ENCODE data around the gene BICRA. TPM values are rescaled to one million over a fixed set of nuclear protein-coding genes. Genes with fewer than 3 reads are reported as not detected.

Gene BICRA
- total and polyA plus RNA-seq, 4 donors: 6.1 to 16.1 (median 6.7) TPM

DNA sequence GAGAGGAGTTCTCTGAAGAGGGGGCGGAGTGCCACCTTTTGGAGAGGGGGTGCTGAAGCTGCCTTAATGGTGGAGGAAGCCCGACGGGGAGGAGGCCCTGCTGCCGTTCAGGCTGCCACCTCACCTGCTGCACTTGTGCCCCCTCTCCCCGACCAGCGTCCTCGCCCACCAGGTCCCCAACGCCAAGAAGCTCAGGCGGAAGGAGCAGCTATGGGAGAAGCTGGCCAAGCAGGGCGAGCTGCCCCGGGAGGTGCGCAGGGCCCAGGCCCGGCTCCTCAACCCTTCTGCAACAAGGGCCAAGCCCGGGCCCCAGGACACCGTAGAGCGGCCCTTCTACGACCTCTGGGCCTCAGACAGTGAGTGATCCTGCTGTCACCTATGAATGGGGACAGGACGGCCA, 141.8 kb downstream of the BICRA start:
- no peaks in the 10 kb centered on the region for H3K27me3 ChIP-seq (ENCODE audit: control insufficient read depth in 3 of 3, insufficient read depth in 3 of 3, low read length in 2 of 3)
- WGBS, 2 donors: 94 to 97% methylated on average over 18 of the region's 18 CpGs
- peaks cover 0 to 9% (median 0%) of the 10 kb centered on the region in 5 donors for H3K4me1 ChIP-seq (ENCODE audit: control insufficient read depth in 5 of 5, insufficient read depth in 5 of 5, low read length in 5 of 5)
- H3K9ac ChIP-seq (ENCODE audit: insufficient read depth in 1 of 2, low read length in 2 of 2): no peak overlapping the region
- DNase-seq (no peak), ATAC-seq (ENCODE audit: insufficient read depth, low FRiP score) (no peak)
- H3K36me3 ChIP-seq (ENCODE audit: control insufficient read depth in 4 of 4, insufficient read depth in 4 of 4, low read length in 4 of 4): peaks cover 24 to 73% (median 39%) of the 10 kb centered on the region in 4 donors
- no peak overlapping the region for H3K4me3 ChIP-seq
- H3K27ac ChIP-seq (ENCODE audit: low read depth in 1 of 2, low read length in 1 of 2): no peak overlapping the region
- TF ChIP-seq, protein P1, sequence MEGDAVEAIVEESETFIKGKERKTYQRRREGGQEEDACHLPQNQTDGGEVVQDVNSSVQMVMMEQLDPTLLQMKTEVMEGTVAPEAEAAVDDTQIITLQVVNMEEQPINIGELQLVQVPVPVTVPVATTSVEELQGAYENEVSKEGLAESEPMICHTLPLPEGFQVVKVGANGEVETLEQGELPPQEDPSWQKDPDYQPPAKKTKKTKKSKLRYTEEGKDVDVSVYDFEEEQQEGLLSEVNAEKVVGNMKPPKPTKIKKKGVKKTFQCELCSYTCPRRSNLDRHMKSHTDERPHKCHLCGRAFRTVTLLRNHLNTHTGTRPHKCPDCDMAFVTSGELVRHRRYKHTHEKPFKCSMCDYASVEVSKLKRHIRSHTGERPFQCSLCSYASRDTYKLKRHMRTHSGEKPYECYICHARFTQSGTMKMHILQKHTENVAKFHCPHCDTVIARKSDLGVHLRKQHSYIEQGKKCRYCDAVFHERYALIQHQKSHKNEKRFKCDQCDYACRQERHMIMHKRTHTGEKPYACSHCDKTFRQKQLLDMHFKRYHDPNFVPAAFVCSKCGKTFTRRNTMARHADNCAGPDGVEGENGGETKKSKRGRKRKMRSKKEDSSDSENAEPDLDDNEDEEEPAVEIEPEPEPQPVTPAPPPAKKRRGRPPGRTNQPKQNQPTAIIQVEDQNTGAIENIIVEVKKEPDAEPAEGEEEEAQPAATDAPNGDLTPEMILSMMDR (IDR thresholded peaks at IDR 0.05; ENCODE audit: control extremely low read depth, extremely low read depth): no peak
- H3K9me3 ChIP-seq (ENCODE audit: control insufficient read depth in 4 of 4, insufficient read depth in 3 of 4, low read length in 3 of 4): no peaks in the 10 kb centered on the region

DNA sequence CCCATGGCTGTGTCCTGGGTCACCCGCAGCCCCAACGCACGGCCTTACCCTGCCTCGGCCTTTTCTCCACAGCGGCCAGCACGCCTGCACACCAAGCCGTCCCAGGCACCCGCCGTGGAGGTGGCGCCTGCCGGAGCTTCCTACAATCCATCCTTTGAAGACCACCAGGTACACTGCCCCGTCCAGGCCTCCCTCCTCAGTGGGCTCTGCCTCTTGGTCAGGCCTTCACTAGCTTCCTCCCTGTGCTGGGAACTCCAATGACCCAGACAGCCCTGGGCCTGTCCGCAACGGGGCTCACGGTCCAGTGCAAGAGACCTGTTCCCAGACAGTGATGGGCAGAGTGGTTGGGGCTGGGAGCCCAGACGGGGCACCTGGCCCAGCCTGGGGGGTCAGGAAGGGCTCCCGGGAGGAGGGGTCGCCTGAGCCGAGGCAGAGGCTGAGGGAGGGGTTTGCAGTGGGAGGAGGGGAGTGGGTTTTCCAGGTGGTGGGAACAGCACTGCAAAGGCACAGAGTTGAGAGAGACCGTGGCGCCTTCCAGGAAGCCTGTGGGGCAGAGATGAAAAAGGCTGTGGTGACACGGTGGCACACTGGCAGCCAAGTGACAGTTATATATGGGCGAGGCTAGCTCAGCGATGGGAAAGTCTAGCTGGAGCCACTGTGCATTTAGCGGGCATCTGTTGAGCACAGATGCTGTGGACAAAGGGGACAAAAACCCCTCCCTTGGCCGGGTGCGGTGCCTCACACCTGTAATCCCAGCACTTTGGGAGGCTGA, 143.7 kb downstream of the BICRA start:
- ATAC-seq (ENCODE audit: insufficient read depth, low FRiP score): no peak
- Histone ChIP-seq H3K9me3 (ENCODE audit: control insufficient read depth in 4 of 4, insufficient read depth in 3 of 4, low read length in 3 of 4) (no peaks in the 10 kb centered on the region), H3K4me1 (ENCODE audit: control insufficient read depth in 5 of 5, insufficient read depth in 5 of 5, low read length in 5 of 5) (peaks cover 0 to 4% (median 0%) of the 10 kb centered on the region in 5 donors), H3K4me3 (no peak overlapping the region), H3K27me3 (ENCODE audit: control insufficient read depth in 3 of 3, insufficient read depth in 3 of 3, low read length in 2 of 3) (no peaks in the 10 kb centered on the region), H3K27ac (ENCODE audit: low read depth in 1 of 2, low read length in 1 of 2) (no peak overlapping the region), H3K9ac (ENCODE audit: insufficient read depth in 1 of 2, low read length in 2 of 2) (no peak overlapping the region), H3K36me3 (ENCODE audit: control insufficient read depth in 4 of 4, insufficient read depth in 4 of 4, low read length in 4 of 4) (peaks cover 26 to 86% (median 47%) of the 10 kb centered on the region in 4 donors)
- TF ChIP-seq, protein P1 (IDR thresholded peaks at IDR 0.05; ENCODE audit: control extremely low read depth, extremely low read depth): no peak
- WGBS, 2 donors: 88 to 95% methylated on average over 26 to 27 of the region's 27 CpGs
- DNase-seq: no peak

Small RNAs within 50 kb of the gene (small RNA-seq; reads per million reads assigned to genes)
- not detected for gene RN7SL322P (ENCODE audit: low replicate concordance)

Other genes with a start within 250 kb of the BICRA start
- gene MEIS3, start 189.6 kb upstream of the BICRA start, total RNA-seq: 10 to 100 TPM in 1 of 2 donors, 1 to 10 TPM in 1; 8.6 to 10.2 TPM
- 1 to 10 TPM; 3.8 to 7.3 TPM for gene MEIS3, start 189.6 kb upstream of the BICRA start, polyA plus RNA-seq
- gene SLC8A2, start 137.2 kb upstream of the BICRA start, total RNA-seq: under 1 TPM; 0.15 to 0.26 TPM
- under 1 TPM; 0.10 to 0.14 TPM for gene SLC8A2, start 137.2 kb upstream of the BICRA start, polyA plus RNA-seq
- gene KPTN, start 124.9 kb upstream of the BICRA start, total RNA-seq: 10 to 100 TPM in 1 of 2 donors, 1 to 10 TPM in 1; 4.6 to 13.6 TPM
- gene KPTN, start 124.9 kb upstream of the BICRA start, polyA plus RNA-seq: 10 to 100 TPM; 12.1 to 15.7 TPM
- 100 to 1,000 TPM in 1 of 2 donors, 10 to 100 TPM in 1; 65.7 to 140 TPM for gene NAPA, start 94.1 kb upstream of the BICRA start, total RNA-seq
- gene NAPA, start 94.1 kb upstream of the BICRA start, polyA plus RNA-seq: 100 to 1,000 TPM; 120 to 128 TPM
- gene ZNF541, start 36.0 kb upstream of the BICRA start, total RNA-seq: under 1 TPM in 1 of 2 donors, not detected in 1; 0.52 TPM
- gene ZNF541, start 36.0 kb upstream of the BICRA start, polyA plus RNA-seq: under 1 TPM; 0.12 to 0.24 TPM
- gene EHD2, start 104.3 kb downstream of the BICRA start, total RNA-seq: 100 to 1,000 TPM; 177 to 190 TPM
- gene EHD2, start 104.3 kb downstream of the BICRA start, polyA plus RNA-seq: 10 to 100 TPM; 68.0 to 76.5 TPM
- gene NOP53, start 136.4 kb downstream of the BICRA start, total RNA-seq: 100 to 1,000 TPM; 146 to 188 TPM
- gene NOP53, start 136.4 kb downstream of the BICRA start, polyA plus RNA-seq: 100 to 1,000 TPM; 198 to 498 TPM
- 100 to 1,000 TPM; 104 to 347 TPM for gene SELENOW, start 169.6 kb downstream of the BICRA start, total RNA-seq
- gene SELENOW, start 169.6 kb downstream of the BICRA start, polyA plus RNA-seq: 100 to 1,000 TPM; 345 to 532 TPM
- gene TPRX1, start 195.4 kb downstream of the BICRA start, total RNA-seq: not detected
- not detected for gene TPRX1, start 195.4 kb downstream of the BICRA start, polyA plus RNA-seq
- not detected for gene CRX, start 212.8 kb downstream of the BICRA start, total RNA-seq
- gene CRX, start 212.8 kb downstream of the BICRA start, polyA plus RNA-seq: under 1 TPM in 1 of 2 donors, not detected in 1; 0.02 TPM